MM.1S (cell line): Measurements from ENCODE around the gene CLCA4.

Source experiments
- CTCF ChIP-seq: fragments of 300-600 bp; sonication (generic); IDR thresholded peaks from 2 replicates; pipeline ENCODE4 v1.5.1; 2016; ENCODE audit warnings: antibody characterized with exemption, low read length, mixed read lengths
- EZH2 ChIP-seq: fragments of 300-600 bp; sonication (generic); optimal IDR thresholded peaks from 2 replicates; pipeline ENCODE3; 2017; ENCODE audit warnings: low read depth, mild to moderate bottlenecking, antibody characterized with exemption, low read length, mixed read lengths
- EZH2phosphoT487 ChIP-seq: fragments of 300-600 bp; sonication (generic); IDR thresholded peaks from 2 replicates; pipeline ENCODE4 v1.6.1; 2018; ENCODE audit warnings: antibody characterized with exemption, low read length

- TF ChIP-seq CTCF (no peak), EZH2 (no peak), EZH2phosphoT487 (no peak)
Observed at GRCh38 chr1:86551305-86551704, 4.4 kb downstream of the CLCA4 start.
